ENCODE results near the gene ZBTB5. TPM values are rescaled to one million over a fixed set of nuclear protein-coding genes. Genes with fewer than 3 reads are reported as not detected.

Gene ZBTB5
- total and polyA plus RNA-seq, 2 donors (not counting 3 experiments of a cell fraction or from before 2014, with no cell fraction given), result 10.0 to 13.7 TPM

GRCh38 chr9:37405350-37405749 is 59.9 kb downstream of the ZBTB5 start:
- no peak overlapping the region for H3K4me2 ChIP-seq (ENCODE audit: insufficient read depth, low read length)
- ChIA-PET CTCF (interaction anchor here (1.4 to 1.5 kb wide), 2 partner anchors 10 to 533 kb away, joined by 3 to 4 read pairs; no protein-coding TSS in a partner anchor), POLR2A (no interaction called here)
- no peak overlapping the region for H3K4me3 ChIP-seq (replicated peaks in 1 of 3; ENCODE audit: insufficient read depth in 1 of 3, low read depth in 1 of 3, low read length in 3 of 3)
- H3K9ac ChIP-seq (replicated peaks; ENCODE audit: extremely low read depth, insufficient read depth, low read length), result no peak overlapping the region
- DNase-seq (ENCODE audit: low read depth, low spot score) (peak; percentile 13), FAIRE-seq (no peak)
- H2AFZ ChIP-seq (ENCODE audit: low read depth, low read length), result no peak overlapping the region
- H3K27me3 ChIP-seq (ENCODE audit: control insufficient read depth in 2 of 2, insufficient read depth in 2 of 2, low read length in 2 of 2), result peaks cover 2 to 15% of the 10 kb centered on the region in 2 experiments
- no peak overlapping the region for H3K27ac ChIP-seq (ENCODE audit: insufficient read depth, low read depth, low read length)
- no peaks in the 10 kb centered on the region for H3K4me1 ChIP-seq (ENCODE audit: control insufficient read depth, extremely low read depth, insufficient read depth, low read length)
- TF ChIP-seq MAX (IDR thresholded peaks at IDR 0.05; ENCODE audit: insufficient read depth, insufficient read length), result no peak
- TF ChIP-seq POLR2AphosphoS5 (IDR thresholded peaks at IDR 0.05; ENCODE audit: insufficient read depth, low read depth, low read length), result no peak
- TF ChIP-seq EZH2 (IDR thresholded peaks at IDR 0.05; ENCODE audit: borderline replicate concordance, low read depth, low read length, severe bottlenecking), result no peak
- no peak for TF ChIP-seq FOS (IDR thresholded peaks at IDR 0.05; ENCODE audit: borderline replicate concordance, insufficient read depth, low read length)
- TF ChIP-seq CTCF (IDR thresholded peaks at IDR 0.05; ENCODE audit: extremely low read depth in 1 of 2, insufficient read depth in 1 of 2, low read depth in 1 of 2, low read length in 2 of 2), result no peak
- dilution Hi-C loops (cut with MboI; ENCODE audit: extremely low pct_ligation_motif_present, low sequenced_read_pairs), result no loop called here
- no peaks in the 10 kb centered on the region for H3K36me3 ChIP-seq (ENCODE audit: control insufficient read depth in 2 of 2, extremely low read depth in 1 of 2, insufficient read depth in 2 of 2, low read length in 2 of 2)
- no peaks in the 10 kb centered on the region for H3K9me3 ChIP-seq (replicated peaks; ENCODE audit: control insufficient read depth, insufficient read depth, low read length)
- BruUV-seq (replicated peaks), result no TSS peak
- no peaks in the 10 kb centered on the region for H3K9me1 ChIP-seq (replicated peaks; ENCODE audit: control insufficient read depth, extremely low read depth, insufficient read depth, low read length)
- no peaks in the 10 kb centered on the region for H4K20me1 ChIP-seq (replicated peaks; ENCODE audit: control insufficient read depth, extremely low read depth, insufficient read depth, low read length)
- intact Hi-C loops (cut with micrococcal nuclease), result no loop called here
- H3K79me2 ChIP-seq (ENCODE audit: control insufficient read depth, insufficient read depth, low read length), result no peaks in the 10 kb centered on the region

DNA sequence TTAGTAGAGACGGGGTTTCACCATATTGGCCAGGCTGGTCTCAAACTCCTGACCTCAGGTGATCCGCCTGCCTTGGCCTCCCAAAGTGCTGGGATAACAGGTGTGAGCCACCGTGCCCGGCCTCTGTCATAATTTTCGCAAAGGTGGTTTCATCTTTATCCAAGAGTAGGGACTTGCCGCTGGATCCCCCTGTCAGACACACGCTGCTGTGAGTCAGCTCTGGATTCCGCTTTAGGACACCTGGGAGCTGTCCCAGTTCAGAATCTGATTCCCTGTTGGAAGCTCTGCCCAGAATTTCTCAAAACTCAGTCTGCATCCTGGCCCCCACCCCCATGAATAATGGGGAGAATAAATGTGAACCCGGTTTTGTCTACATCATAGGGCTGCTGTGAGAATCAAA is 60.7 kb downstream of the ZBTB5 start:
- intact Hi-C loops (cut with micrococcal nuclease), result no loop called here
- no peak overlapping the region for H3K27ac ChIP-seq (ENCODE audit: insufficient read depth, low read depth, low read length)
- FAIRE-seq, result no peak
- H3K4me3 ChIP-seq (replicated peaks in 1 of 3; ENCODE audit: insufficient read depth in 1 of 3, low read depth in 1 of 3, low read length in 3 of 3), result no peak overlapping the region
- no peaks in the 10 kb centered on the region for H4K20me1 ChIP-seq (replicated peaks; ENCODE audit: control insufficient read depth, extremely low read depth, insufficient read depth, low read length)
- no peak overlapping the region for H2AFZ ChIP-seq (ENCODE audit: low read depth, low read length)
- no peaks in the 10 kb centered on the region for H3K9me1 ChIP-seq (replicated peaks; ENCODE audit: control insufficient read depth, extremely low read depth, insufficient read depth, low read length)
- no peaks in the 10 kb centered on the region for H3K79me2 ChIP-seq (ENCODE audit: control insufficient read depth, insufficient read depth, low read length)
- H3K9me3 ChIP-seq (replicated peaks; ENCODE audit: control insufficient read depth, insufficient read depth, low read length), result no peaks in the 10 kb centered on the region
- DNase-seq (ENCODE audit: low read depth, low spot score), result no peak
- no peaks in the 10 kb centered on the region for H3K4me1 ChIP-seq (ENCODE audit: control insufficient read depth, extremely low read depth, insufficient read depth, low read length)
- CTCF ChIA-PET, result interaction anchor here (1.4 kb wide), 1 partner anchor 532 kb away, joined by 4 read pairs; no protein-coding TSS in a partner anchor
- POLR2A ChIA-PET, result no interaction called here
- no peak overlapping the region for H3K4me2 ChIP-seq (ENCODE audit: insufficient read depth, low read length)
- no peak overlapping the region for H3K9ac ChIP-seq (replicated peaks; ENCODE audit: extremely low read depth, insufficient read depth, low read length)
- H3K36me3 ChIP-seq (ENCODE audit: control insufficient read depth in 2 of 2, extremely low read depth in 1 of 2, insufficient read depth in 2 of 2, low read length in 2 of 2), result no peaks in the 10 kb centered on the region
- H3K27me3 ChIP-seq (ENCODE audit: control insufficient read depth in 2 of 2, insufficient read depth in 2 of 2, low read length in 2 of 2), result peaks cover 2 to 15% of the 10 kb centered on the region in 2 experiments
- dilution Hi-C loops (cut with MboI; ENCODE audit: extremely low pct_ligation_motif_present, low sequenced_read_pairs), result no loop called here
- TF ChIP-seq MYC (IDR thresholded peaks at IDR 0.05; ENCODE audit: low read depth, low read length), result no peak
- TF ChIP-seq GATA2 (IDR thresholded peaks at IDR 0.05; ENCODE audit: insufficient read depth, insufficient read length, low read depth, low read length), result no peak
- TF ChIP-seq POLR2A (IDR thresholded peaks at IDR 0.05; ENCODE audit: low read depth, low read length), result no peak
- no TSS peak for BruUV-seq (replicated peaks)

Data from endothelial cell of umbilical vein (primary cell).